GM19468 (cell line): ENCODE measurements around the gene TCHHL1.

Experiments used
- ATAC-seq: cut with Tn5 transposase; IDR thresholded peaks from one replicate; pipeline ENCODE4 v1.9.1; 2021; ENCODE audit warnings: mild to moderate bottlenecking, moderate library complexity, moderate number of reproducible peaks; ENCODE audit not compliant: unreplicated experiment; ENCODE audit errors: extremely low read depth

Gene TCHHL1

GRCh38 chr1:152089014-152089674 lies at the start of gene TCHHL1:
Gene TCHHL1 (minus strand): TSS chr1:152089064. CDS start chr1:152088143, 921 bp downstream.
- ATAC-seq = no peak

GRCh38 chr1:152137215-152137614 lies 48.4 kb upstream of the TCHHL1 start:
- no peak for ATAC-seq

DNA sequence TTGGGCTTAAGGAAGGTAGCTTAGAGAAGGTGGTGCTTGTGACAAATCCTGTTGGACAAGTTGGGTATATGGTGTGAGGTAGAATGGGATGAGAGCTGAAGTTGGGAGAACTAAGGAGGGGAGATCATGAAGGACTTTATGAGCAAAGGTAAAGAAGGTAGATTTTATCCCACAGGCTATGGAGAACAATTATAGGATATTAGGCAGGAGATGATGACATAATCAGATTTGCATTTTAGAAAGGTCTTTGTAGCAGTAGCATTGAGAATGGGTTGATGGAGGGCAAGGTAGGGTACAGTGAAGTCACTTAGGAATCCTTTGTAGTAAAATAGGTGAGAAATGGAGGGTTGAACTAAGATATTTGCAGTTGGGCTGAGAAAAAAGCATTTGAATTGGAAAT lies 41.3 kb upstream of the TCHHL1 start:
- ATAC-seq = no peak

- no peak for ATAC-seq
These were observed 38.8 kb upstream of the TCHHL1 start for GRCh38 chr1:152127673-152128072.

GRCh38 chr1:152125834-152126443 lies 37.1 kb upstream of the TCHHL1 start:
- no peak for ATAC-seq

DNA sequence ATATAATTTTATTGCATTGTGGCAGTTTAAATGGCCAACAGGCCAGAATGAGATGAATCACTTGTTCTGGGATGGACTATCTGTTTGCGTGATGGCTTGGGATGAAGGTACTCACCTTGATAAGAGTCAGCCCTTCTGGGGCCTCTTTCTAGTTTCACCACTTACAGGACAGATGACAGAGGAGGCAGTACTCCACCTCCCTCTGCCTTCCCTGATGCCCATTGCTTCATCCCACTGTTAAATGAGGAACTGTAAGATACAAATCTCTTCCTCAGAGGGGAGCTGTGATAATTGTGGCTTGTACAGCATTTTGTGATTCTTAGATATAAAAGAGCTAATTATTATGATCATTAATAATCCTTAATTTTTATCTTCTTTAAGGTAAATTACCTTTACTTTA lies 30.1 kb upstream of the TCHHL1 start:
- ATAC-seq = no peak

- no peak for ATAC-seq
These were observed 26.5 kb upstream of the TCHHL1 start, which contains the start of gene TCHH for GRCh38 chr1:152115344-152115743. Gene TCHH (minus strand): TSS chr1:152115444. CDS start chr1:152114080, 1,364 bp downstream.

DNA sequence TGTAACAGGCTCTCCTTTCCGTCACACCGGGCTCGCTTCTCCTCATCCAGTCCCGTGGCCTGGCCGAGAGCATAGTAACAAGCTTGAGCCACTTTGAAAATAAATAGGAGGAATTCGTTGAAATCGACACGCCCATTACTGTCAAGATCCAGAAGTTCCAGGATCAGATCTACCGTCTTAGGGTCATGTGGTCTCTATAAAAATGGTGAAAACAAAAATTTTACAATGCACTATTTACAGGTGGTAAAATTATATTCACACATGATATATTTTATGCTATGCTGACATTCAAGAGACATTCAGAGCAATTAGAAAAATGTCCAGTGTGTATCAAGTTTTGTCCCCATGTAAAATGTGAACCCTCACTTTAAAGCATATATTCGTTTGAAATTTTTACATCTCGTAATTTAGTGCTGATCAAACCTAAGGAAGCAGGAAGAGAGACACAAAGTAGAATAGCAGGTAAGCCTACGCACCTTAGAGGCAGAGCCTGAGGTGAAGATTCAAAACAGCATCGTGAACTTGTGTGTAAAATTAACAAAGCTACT lies 24.1 kb upstream of the TCHHL1 start:
- ATAC-seq = no peak

DNA sequence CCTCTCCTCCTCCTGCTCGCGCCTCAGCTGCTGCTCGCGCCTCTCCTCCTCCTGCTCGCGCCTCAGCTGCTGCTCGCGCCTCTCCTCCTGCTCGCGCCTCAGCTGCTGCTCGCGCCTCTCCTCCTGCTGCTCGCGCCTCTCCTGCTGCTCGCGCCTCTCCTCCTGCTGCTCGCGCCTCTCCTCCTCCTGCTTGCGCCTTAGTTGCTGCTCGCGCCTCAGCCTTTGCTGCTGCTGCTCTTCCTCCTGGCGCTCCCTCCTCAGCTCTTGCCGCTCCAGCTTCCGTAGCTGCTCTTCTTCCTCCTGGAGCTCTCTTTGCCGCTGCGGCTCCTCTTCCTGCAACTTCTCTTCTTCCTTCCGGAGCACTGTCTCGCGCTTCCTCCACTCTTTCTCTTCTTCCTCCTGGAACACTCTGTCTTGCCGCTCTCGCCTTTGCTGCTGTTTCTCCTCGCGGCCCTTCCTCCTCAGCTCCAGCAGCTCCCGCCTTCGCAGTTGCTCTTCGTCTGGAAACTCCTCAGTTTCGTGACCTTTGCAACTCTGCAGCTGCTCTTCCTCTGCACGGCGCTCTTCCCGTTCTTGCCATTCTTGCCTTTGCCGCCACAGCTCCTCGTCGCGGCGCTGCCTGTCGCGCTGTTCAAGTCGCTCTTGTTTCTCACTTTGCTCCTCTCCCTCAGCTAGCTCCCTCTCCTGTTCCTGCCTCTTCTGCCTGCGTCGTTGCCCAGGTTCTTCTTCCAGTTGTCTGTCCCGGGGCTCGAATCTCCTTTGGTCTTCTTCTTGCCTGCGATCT lies 23.4 kb upstream of the TCHHL1 start:
- ATAC-seq = no peak

GRCh38 chr1:152111515-152111968 lies 22.7 kb upstream of the TCHHL1 start:
- no peak for ATAC-seq

- no peak for ATAC-seq
These were observed 22.1 kb upstream of the TCHHL1 start for GRCh38 chr1:152110860-152111514.

DNA sequence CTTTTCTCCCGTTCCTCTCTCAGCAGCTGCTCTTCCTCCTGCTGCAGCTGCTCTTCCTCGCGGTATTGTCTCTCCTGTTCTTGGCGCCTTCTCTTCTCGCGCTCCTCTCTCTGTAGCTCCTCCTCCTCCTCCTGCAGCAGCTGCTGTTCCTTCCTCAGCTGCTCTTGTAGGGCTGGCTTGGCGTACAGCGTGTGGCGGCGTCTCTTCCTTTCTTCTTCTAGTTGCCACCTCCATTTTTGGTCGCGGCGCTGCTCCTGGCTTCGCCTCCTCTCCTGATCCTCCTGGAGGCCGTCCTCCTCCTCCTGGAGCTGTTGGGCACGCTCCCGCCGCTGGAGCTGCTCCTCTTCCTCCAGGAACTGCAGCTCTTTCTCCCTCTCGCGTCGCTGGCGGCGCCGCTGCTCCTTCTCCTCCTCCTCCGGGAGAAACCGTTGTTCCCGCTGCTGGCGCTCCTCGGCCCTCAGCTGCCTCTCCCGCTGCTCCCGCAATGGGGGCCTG lies 21.5 kb upstream of the TCHHL1 start:
- no peak for ATAC-seq

DNA sequence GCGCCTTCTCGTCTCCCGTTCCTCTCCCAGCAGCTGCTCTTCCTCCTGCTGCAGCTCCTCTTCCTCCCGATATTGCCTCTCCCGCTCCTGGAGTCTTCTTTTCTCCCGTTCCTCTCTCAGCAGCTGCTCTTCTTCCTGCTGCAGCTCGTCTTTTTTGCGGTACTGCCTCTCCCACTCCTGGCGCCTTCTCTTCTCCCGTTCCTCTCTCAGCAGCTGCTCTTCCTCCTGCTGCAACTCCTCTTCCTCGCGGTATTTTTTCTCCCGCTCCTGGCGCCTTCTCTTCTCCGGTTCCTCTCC lies 21.1 kb upstream of the TCHHL1 start:
- ATAC-seq = no peak

GRCh38 chr1:152109231-152109997 lies 20.6 kb upstream of the TCHHL1 start:
- no peak for ATAC-seq

DNA sequence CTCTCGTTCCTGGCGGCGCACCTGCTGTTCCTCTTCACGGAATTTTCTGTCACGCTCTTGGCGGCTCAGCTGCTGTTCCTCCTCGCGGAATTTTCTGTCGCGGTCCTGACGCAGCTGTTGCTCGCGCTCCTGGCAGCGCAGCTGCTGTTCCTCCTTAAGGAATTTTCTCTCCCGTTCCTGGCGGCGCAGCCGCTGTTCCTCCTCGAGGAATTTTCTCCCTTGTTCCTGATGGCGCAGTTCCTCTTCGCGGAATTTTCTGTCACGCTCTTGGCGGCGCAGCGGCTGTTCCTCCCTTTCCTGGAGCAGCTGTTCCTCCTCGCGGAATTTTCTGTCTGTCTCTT lies 20.0 kb upstream of the TCHHL1 start:
- no peak for ATAC-seq

GRCh38 chr1:152107984-152108881 lies 19.4 kb upstream of the TCHHL1 start:
- no peak for ATAC-seq

- no peak for ATAC-seq
These were observed 18.4 kb upstream of the TCHHL1 start for GRCh38 chr1:152107031-152107983.

DNA sequence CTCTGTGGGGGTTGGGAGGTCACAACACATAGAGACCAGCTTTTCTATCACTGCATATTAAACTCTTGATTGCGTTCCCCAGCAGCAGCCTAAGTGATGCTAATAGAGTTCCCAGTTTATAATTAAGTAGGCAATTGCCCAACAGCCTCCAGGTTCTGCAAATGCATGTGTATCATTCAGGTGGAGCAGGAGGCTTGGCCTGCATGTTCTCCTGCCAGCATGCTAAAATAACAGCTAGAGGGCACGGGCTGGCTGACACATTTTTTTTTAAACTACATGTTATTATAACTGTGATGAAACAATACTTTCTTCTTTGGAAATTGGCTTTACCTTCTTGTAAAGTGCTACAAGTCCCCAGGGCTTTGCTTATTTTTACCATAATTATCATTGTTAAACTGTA lies 16.0 kb upstream of the TCHHL1 start:
- no peak for ATAC-seq
